ENCODE results near the gene BMPR1B. TPM values are rescaled to one million over a fixed set of nuclear protein-coding genes. Genes with fewer than 3 reads are reported as not detected.

BMPR1B gene
- total RNA-seq, 1 donor from 2014 or later = 0.20 TPM

DNA sequence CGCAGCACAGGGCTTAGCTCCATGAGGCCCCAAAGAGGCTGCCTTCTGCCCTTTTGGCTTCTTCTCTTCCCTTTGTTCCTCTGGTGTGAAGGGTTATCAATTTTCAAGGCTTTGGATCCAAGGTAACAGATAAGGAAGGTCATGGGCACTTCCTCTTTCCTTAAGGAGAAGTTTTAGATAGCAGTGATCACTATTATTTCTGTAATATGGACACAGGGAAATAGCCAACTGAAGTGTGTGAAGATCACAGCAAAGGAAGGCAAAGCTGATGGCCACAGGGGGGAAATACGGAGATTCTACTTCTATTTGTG is 424.2 kb downstream of the BMPR1B start:
- no peak for DNase-seq (ENCODE audit: low read depth in 2 of 2)

- no peak for DNase-seq (ENCODE audit: low read depth in 2 of 2)
Measured at GRCh38 chr4:95183656-95184408, 426.1 kb downstream of the BMPR1B start.

- DNase-seq (ENCODE audit: low read depth in 2 of 2) = no peak
Measured at GRCh38 chr4:95186666-95187065, 428.9 kb downstream of the BMPR1B start.

GRCh38 chr4:95188701-95189370 is 431.1 kb downstream of the BMPR1B start:
- DNase-seq (ENCODE audit: low read depth in 2 of 2) = no peak

GRCh38 chr4:95190751-95191436 is 433.1 kb downstream of the BMPR1B start:
- DNase-seq (ENCODE audit: low read depth in 2 of 2) = no peak

GRCh38 chr4:95191537-95191936 is 433.8 kb downstream of the BMPR1B start:
- no peak for DNase-seq (ENCODE audit: low read depth in 2 of 2)

DNA sequence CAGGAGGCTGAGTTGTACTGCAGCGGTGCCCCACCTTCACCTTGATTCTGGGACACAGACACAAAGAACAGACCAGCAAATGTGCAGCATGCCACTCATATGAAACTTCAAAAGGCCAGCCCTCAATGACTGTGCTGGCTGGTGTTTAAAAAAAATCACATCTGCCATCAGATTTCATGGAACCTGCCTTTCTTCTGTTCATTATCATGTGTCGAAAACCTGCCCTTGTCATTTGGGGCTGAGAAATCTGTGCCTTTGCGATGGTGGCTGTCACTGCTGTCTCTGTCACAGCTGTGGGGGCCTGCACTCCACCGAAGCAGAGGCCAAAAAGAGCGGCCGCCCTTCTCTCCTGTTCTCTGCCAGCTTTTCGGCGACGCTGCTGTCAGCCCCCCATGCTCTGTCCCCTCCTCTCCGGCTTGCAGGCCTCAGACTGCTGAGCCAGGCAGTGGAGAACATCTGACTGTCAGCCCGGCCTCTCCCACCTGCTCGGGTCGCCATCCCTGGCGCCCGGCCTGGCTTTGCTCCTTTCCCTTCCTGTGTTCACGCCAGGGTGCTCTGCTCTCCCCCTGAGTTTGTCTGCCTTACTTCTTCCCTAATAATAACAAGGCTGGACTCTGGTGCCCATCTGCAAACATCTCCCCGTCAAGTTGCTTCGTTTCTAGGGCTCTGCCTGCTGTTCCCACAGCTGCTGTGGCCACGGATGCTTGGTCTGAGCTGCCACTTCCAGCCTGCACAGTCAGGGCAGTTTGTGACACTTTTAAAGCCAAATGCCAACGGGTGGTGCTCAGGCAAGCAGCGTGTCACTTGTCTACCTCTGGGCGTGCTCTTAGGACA is 435.9 kb downstream of the BMPR1B start:
- no peak for DNase-seq (ENCODE audit: low read depth in 2 of 2)

- DNase-seq (ENCODE audit: low read depth in 2 of 2) = no peak
Measured at GRCh38 chr4:95197353-95197752, 439.6 kb downstream of the BMPR1B start.

DNA sequence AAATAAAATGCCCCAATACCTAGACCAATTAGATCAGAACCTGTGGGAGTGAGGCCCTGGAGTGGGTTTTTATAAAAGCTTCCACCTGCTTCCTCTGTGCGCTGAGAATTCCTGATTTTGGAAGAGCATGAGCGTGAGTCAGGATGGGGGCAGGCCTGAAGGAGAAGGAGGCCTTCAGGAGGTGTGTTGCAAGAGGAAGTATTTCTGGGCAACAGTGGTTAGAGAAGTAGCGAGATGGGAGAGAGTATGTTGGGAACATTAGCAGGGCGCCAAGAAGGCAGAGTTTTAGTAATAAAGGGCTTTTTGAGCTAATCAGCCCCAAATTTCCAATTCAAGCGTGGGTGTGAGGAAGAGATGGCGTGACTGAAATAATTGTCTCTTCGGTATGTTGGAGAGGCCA is 441.2 kb downstream of the BMPR1B start:
- no peak for DNase-seq (ENCODE audit: low read depth in 2 of 2)

DNA sequence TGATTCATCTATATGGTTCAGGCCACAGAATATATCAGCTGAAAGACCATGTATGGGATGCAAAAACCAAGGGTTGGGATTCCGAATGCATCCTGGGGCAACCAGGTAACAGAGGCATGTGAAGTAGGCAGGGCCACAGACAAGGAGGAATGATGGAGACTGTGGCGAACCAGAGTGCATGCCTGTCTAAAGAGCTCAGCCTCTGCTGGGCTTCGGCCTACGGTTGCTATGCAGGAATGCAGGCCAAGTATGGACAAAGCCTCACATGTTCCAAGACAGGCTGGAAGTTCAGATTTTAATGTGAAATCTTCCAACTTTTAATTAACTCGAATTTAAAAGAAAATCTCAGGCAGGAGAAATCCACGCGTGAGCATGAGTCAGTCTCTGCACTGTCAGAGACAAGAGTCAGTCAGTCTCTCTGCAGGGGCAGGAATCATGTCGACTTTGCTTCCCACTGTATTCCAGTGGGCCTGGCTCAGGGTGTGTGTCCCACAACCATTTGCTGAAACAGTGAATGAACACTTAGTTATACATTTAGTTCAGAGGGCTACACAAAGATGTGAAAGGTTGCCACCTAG is 446.6 kb downstream of the BMPR1B start:
- no peak for DNase-seq (ENCODE audit: low read depth in 2 of 2)

- no peak for DNase-seq (ENCODE audit: low read depth in 2 of 2)
Measured at GRCh38 chr4:95204873-95205272, 447.1 kb downstream of the BMPR1B start.

Measured in lung microvascular endothelial cell (primary cell).